PFSK-1 (cell line): ENCODE data around the gene MYO1E. TPM values are rescaled to one million over a fixed set of nuclear protein-coding genes. Genes with fewer than 3 reads are reported as not detected.
A peak's percentile ranks its signal among the peaks of the same experiment; 100 is the strongest.

Source experiments
- FOXP2 ChIP-seq: optimal IDR thresholded peaks from 2 replicates; pipeline ENCODE3; 2011; ENCODE audit warnings: borderline replicate concordance, control low read depth, inconsistent platforms; ENCODE audit not compliant: insufficient read depth; ENCODE audit errors: extremely low read length, extremely low read depth
- POLR2AphosphoS5 ChIP-seq: IDR thresholded peaks from 2 replicates; pipeline ENCODE4 v1.6.1; 2012; ENCODE audit warnings: low read depth, mild to moderate bottlenecking, control low read depth, low read length, moderate library complexity
- REST ChIP-seq, 2 experiments: IDR thresholded peaks; 2 replicates each; pipeline versions ENCODE4 v1.6.1 to v1.8.0; 2011 to 2012; ENCODE audit warnings: low read depth in 2 of 2, low read length in 2 of 2, control low read depth in 1 of 2, inconsistent platforms in 1 of 2, mild to moderate bottlenecking in 1 of 2, moderate library complexity in 1 of 2; ENCODE audit not compliant: insufficient read depth in 1 of 2
- SIN3A ChIP-seq: IDR thresholded peaks from 2 replicates; pipeline ENCODE4 v1.6.1; 2012; ENCODE audit warnings: mild to moderate bottlenecking, low read length, moderate library complexity, borderline replicate concordance; ENCODE audit not compliant: insufficient read depth
- TAF1 ChIP-seq: IDR thresholded peaks from 2 replicates; pipeline ENCODE4 v1.6.1; 2012; ENCODE audit warnings: low read length, control low read depth, borderline replicate concordance; ENCODE audit not compliant: insufficient read depth
- polyA plus RNA-seq: library from polyadenylated mRNA; unstranded; fragments of >200 nt; gene quantifications from one replicate; pipeline ENCODE4 v1.2.1, GENCODE V29; 2012; ENCODE audit warnings: low read depth, missing spikeins; ENCODE audit not compliant: insufficient read length

MYO1E gene
- polyA plus RNA-seq: not detected

- TF ChIP-seq POLR2AphosphoS5: no peak
- TF ChIP-seq FOXP2: no peak
- no peak for TF ChIP-seq REST (IDR thresholded peaks at IDR 0.05; ENCODE audit: insufficient read depth in 1 of 2, low read depth in 2 of 2, low read length in 2 of 2)
- TF ChIP-seq TAF1: no peak
- no peak for TF ChIP-seq SIN3A
Measured at GRCh38 chr15:59372352-59373211, at the start of gene MYO1E. Gene MYO1E (minus strand): TSS chr15:59372871. CDS start chr15:59372500, 371 bp downstream.

- no peak for TF ChIP-seq POLR2AphosphoS5
- peak; percentile 68 to 90 for TF ChIP-seq REST (IDR thresholded peaks at IDR 0.05; ENCODE audit: insufficient read depth in 1 of 2, low read depth in 2 of 2, low read length in 2 of 2)
Measured at GRCh38 chr15:59420986-59421618, 48.4 kb upstream of the MYO1E start.

- TF ChIP-seq POLR2AphosphoS5: no peak
- no peak for TF ChIP-seq TAF1
- TF ChIP-seq FOXP2: no peak
- no peak for TF ChIP-seq SIN3A
- TF ChIP-seq REST (IDR thresholded peaks at IDR 0.05; ENCODE audit: insufficient read depth in 1 of 2, low read depth in 2 of 2, low read length in 2 of 2): no peak
Measured at GRCh38 chr15:59420108-59420507, 47.4 kb upstream of the MYO1E start.

GRCh38 chr15:59419170-59419569, 46.5 kb upstream of the MYO1E start:
- no peak for TF ChIP-seq REST (IDR thresholded peaks at IDR 0.05; ENCODE audit: insufficient read depth in 1 of 2, low read depth in 2 of 2, low read length in 2 of 2)
- no peak for TF ChIP-seq POLR2AphosphoS5
- no peak for TF ChIP-seq FOXP2
- TF ChIP-seq TAF1: no peak
- TF ChIP-seq SIN3A: no peak
